ENCODE results near the gene C6orf141. TPM values are rescaled to one million over a fixed set of nuclear protein-coding genes. Genes with fewer than 3 reads are reported as not detected.

The C6orf141 gene
- polyA plus RNA-seq, 1 donor (not counting 4 experiments of a cell fraction or from before 2014, with no cell fraction given): 51.6 TPM

DNA sequence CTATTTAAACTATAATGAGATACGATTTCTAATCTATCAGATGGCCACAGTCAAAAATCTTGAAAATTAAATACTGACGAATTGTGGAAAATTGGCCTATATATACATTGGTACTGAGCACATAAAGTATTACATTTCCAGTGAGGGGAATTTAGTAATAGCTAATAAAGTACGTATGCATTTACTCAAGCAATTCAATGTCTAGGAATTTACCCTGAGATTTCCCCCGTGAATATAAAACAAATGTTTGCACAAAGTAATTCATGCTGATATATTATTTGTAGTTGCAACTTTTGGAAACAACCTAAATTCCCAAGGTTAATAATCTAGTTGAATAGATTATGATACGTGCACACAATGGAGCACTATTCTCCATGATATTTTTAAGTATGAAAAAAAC is 14.7 kb upstream of the C6orf141 start:
- no peaks in the 10 kb centered on the region for H4K20me1 ChIP-seq (ENCODE audit: control insufficient read depth, extremely low read depth, insufficient read depth, low read length)
- no peaks in the 10 kb centered on the region for H3K9me1 ChIP-seq (ENCODE audit: control insufficient read depth, extremely low read depth, insufficient read depth, low read length)
- no peak overlapping the region for H3K27ac ChIP-seq (ENCODE audit: control insufficient read depth, insufficient read depth, low read length)
- dilution Hi-C loops (cut with MboI; ENCODE audit: extremely low pct_ligation_motif_present, low sequenced_read_pairs): no loop called here
- no peaks in the 10 kb centered on the region for H3K27me3 ChIP-seq (ENCODE audit: control insufficient read depth, extremely low read depth, insufficient read depth, low read length)
- TF ChIP-seq EZH2 (IDR thresholded peaks at IDR 0.05; ENCODE audit: low read length): no peak
- TF ChIP-seq, protein P1, sequence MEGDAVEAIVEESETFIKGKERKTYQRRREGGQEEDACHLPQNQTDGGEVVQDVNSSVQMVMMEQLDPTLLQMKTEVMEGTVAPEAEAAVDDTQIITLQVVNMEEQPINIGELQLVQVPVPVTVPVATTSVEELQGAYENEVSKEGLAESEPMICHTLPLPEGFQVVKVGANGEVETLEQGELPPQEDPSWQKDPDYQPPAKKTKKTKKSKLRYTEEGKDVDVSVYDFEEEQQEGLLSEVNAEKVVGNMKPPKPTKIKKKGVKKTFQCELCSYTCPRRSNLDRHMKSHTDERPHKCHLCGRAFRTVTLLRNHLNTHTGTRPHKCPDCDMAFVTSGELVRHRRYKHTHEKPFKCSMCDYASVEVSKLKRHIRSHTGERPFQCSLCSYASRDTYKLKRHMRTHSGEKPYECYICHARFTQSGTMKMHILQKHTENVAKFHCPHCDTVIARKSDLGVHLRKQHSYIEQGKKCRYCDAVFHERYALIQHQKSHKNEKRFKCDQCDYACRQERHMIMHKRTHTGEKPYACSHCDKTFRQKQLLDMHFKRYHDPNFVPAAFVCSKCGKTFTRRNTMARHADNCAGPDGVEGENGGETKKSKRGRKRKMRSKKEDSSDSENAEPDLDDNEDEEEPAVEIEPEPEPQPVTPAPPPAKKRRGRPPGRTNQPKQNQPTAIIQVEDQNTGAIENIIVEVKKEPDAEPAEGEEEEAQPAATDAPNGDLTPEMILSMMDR (optimal IDR thresholded peaks at IDR 0.05 in 1 of 3, IDR thresholded peaks at IDR 0.05 in 1 of 3, conservative IDR thresholded peaks at IDR 0.05 in 1 of 3; ENCODE audit: extremely low read depth in 1 of 3, insufficient read depth in 2 of 3, low read length in 3 of 3): no peak
- H3K4me2 ChIP-seq (ENCODE audit: control insufficient read depth, extremely low read depth, insufficient read depth, low read depth, low read length): no peak overlapping the region
- no peak overlapping the region for H3K4me3 ChIP-seq (ENCODE audit: control insufficient read depth in 2 of 3, extremely low read depth in 1 of 3, insufficient read depth in 2 of 3, low read depth in 1 of 3, low read length in 3 of 3)
- FAIRE-seq: no peak
- H3K4me1 ChIP-seq (ENCODE audit: control insufficient read depth, extremely low read depth, insufficient read depth, low read length): peaks cover 7% of the 10 kb centered on the region
- H3K79me2 ChIP-seq (ENCODE audit: control insufficient read depth, insufficient read depth, low read length): no peaks in the 10 kb centered on the region
- no peak overlapping the region for H3K9ac ChIP-seq (ENCODE audit: control insufficient read depth, extremely low read depth, insufficient read depth, low read length)
- DNase-seq (ENCODE audit: low read depth, low spot score): no peak
- H2AFZ ChIP-seq (ENCODE audit: control insufficient read depth, low read length): no peak overlapping the region
- no peaks in the 10 kb centered on the region for H3K36me3 ChIP-seq (ENCODE audit: control insufficient read depth in 2 of 2, extremely low read depth in 1 of 2, insufficient read depth in 2 of 2, low read length in 2 of 2)
- H3K9me3 ChIP-seq (ENCODE audit: control insufficient read depth, low read depth, low read length): no peaks in the 10 kb centered on the region

DNA sequence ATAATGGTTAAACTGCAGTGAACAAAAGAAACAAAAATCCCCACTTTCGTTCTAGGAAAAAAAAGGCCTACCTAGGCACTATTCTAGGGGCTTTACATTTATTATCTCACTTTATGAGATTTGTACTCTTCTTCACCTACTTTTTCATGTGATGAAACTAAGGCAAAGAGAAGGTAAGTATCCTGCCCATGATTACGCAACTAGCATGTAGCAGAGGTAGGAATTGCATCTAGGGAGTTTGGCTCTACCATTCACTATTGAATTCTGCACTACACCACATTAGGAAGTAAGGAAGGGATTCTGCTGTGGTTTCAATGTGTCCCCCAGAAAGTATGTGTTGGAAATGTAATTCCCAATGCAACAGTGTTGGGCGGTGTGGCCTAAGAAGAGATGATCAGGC is 11.4 kb upstream of the C6orf141 start:
- no peaks in the 10 kb centered on the region for H3K36me3 ChIP-seq (ENCODE audit: control insufficient read depth in 2 of 2, extremely low read depth in 1 of 2, insufficient read depth in 2 of 2, low read length in 2 of 2)
- H3K27me3 ChIP-seq (ENCODE audit: control insufficient read depth, extremely low read depth, insufficient read depth, low read length): no peaks in the 10 kb centered on the region
- no peaks in the 10 kb centered on the region for H3K9me3 ChIP-seq (ENCODE audit: control insufficient read depth, low read depth, low read length)
- no peak overlapping the region for H2AFZ ChIP-seq (ENCODE audit: control insufficient read depth, low read length)
- H3K4me1 ChIP-seq (ENCODE audit: control insufficient read depth, extremely low read depth, insufficient read depth, low read length): peaks cover 17% of the 10 kb centered on the region
- no peak overlapping the region for H3K9ac ChIP-seq (ENCODE audit: control insufficient read depth, extremely low read depth, insufficient read depth, low read length)
- no peak overlapping the region for H3K27ac ChIP-seq (ENCODE audit: control insufficient read depth, insufficient read depth, low read length)
- H3K4me2 ChIP-seq (ENCODE audit: control insufficient read depth, extremely low read depth, insufficient read depth, low read depth, low read length): no peak overlapping the region
- DNase-seq (ENCODE audit: low read depth, low spot score) (no peak), FAIRE-seq (no peak)
- no peaks in the 10 kb centered on the region for H3K79me2 ChIP-seq (ENCODE audit: control insufficient read depth, insufficient read depth, low read length)
- H4K20me1 ChIP-seq (ENCODE audit: control insufficient read depth, extremely low read depth, insufficient read depth, low read length): no peaks in the 10 kb centered on the region
- dilution Hi-C loops (cut with MboI; ENCODE audit: extremely low pct_ligation_motif_present, low sequenced_read_pairs): no loop called here
- no peaks in the 10 kb centered on the region for H3K9me1 ChIP-seq (ENCODE audit: control insufficient read depth, extremely low read depth, insufficient read depth, low read length)
- TF ChIP-seq, protein P1 (optimal IDR thresholded peaks at IDR 0.05 in 1 of 3, IDR thresholded peaks at IDR 0.05 in 1 of 3, conservative IDR thresholded peaks at IDR 0.05 in 1 of 3; ENCODE audit: extremely low read depth in 1 of 3, insufficient read depth in 2 of 3, low read length in 3 of 3): no peak
- no peak for TF ChIP-seq EZH2 (IDR thresholded peaks at IDR 0.05; ENCODE audit: low read length)
- no peak overlapping the region for H3K4me3 ChIP-seq (ENCODE audit: control insufficient read depth in 2 of 3, extremely low read depth in 1 of 3, insufficient read depth in 2 of 3, low read depth in 1 of 3, low read length in 3 of 3)

All from keratinocyte (primary cell).